ENCODE results near the gene ADCY7.
A peak's percentile ranks its signal among the peaks of the same experiment; 100 is the strongest.

ADCY7 gene

GRCh38 chr16:50260206-50261159 is 5.9 kb upstream of the ADCY7 start:
- ChIA-PET CTCF (no interaction called here), POLR2A (no interaction called here)
- DNase-seq (ENCODE audit: extremely low spot score), result no peak
- no peak for TF ChIP-seq FOXK2 (IDR thresholded peaks at IDR 0.05)
- no peak for TF ChIP-seq TARDBP (IDR thresholded peaks at IDR 0.05)
- TF ChIP-seq NFRKB (IDR thresholded peaks at IDR 0.05), result no peak

- DNase-seq (ENCODE audit: extremely low spot score), result no peak
- ChIA-PET CTCF (no interaction called here), POLR2A (no interaction called here)
- no peak for TF ChIP-seq CTBP1 (IDR thresholded peaks at IDR 0.05; ENCODE audit: borderline replicate concordance)
- TF ChIP-seq L3MBTL2 (conservative IDR thresholded peaks at IDR 0.05), result no peak
- no peak for TF ChIP-seq BHLHE40 (IDR thresholded peaks at IDR 0.05; ENCODE audit: borderline replicate concordance)
- TF ChIP-seq ZNF384 (IDR thresholded peaks at IDR 0.05), result no peak
- no peak for TF ChIP-seq PKNOX1 (IDR thresholded peaks at IDR 0.05)
- TF ChIP-seq ARNT (IDR thresholded peaks at IDR 0.05), result no peak
- TF ChIP-seq SP1 (IDR thresholded peaks at IDR 0.05), result no peak
- TF ChIP-seq ELF4 (IDR thresholded peaks at IDR 0.05), result no peak
- no peak for TF ChIP-seq NFRKB (IDR thresholded peaks at IDR 0.05)
- TF ChIP-seq FOXA1 (IDR thresholded peaks at IDR 0.05), result no peak
Measured at GRCh38 chr16:50261160-50261706, 5.1 kb upstream of the ADCY7 start.

GRCh38 chr16:50261707-50262235 is 4.6 kb upstream of the ADCY7 start:
- TF ChIP-seq PKNOX1 (IDR thresholded peaks at IDR 0.05), result peak; percentile 23; the same call in 1 of the 2 replicates
- no peak for TF ChIP-seq ZNF384 (IDR thresholded peaks at IDR 0.05)
- POLR2A ChIA-PET, result no interaction called here
- CTCF ChIA-PET, result no interaction called here
- no peak for DNase-seq (ENCODE audit: extremely low spot score)

- POLR2A ChIA-PET, result no interaction called here
- DNase-seq (ENCODE audit: extremely low spot score), result no peak
- CTCF ChIA-PET, result no interaction called here
- no peak for TF ChIP-seq SP1 (IDR thresholded peaks at IDR 0.05)
- no peak for TF ChIP-seq LEF1 (IDR thresholded peaks at IDR 0.05; ENCODE audit: borderline replicate concordance)
- TF ChIP-seq PKNOX1 (IDR thresholded peaks at IDR 0.05), result no peak
- no peak for TF ChIP-seq TARDBP (IDR thresholded peaks at IDR 0.05)
- TF ChIP-seq ZNF384 (IDR thresholded peaks at IDR 0.05), result no peak
- TF ChIP-seq CTBP1 (IDR thresholded peaks at IDR 0.05; ENCODE audit: borderline replicate concordance), result no peak
- no peak for TF ChIP-seq SUZ12 (IDR thresholded peaks at IDR 0.05)
- TF ChIP-seq FOXM1 (IDR thresholded peaks at IDR 0.05; ENCODE audit: borderline replicate concordance), result no peak
- no peak for TF ChIP-seq BHLHE40 (IDR thresholded peaks at IDR 0.05; ENCODE audit: borderline replicate concordance)
- no peak for TF ChIP-seq FOXA1 (IDR thresholded peaks at IDR 0.05)
- TF ChIP-seq NFRKB (IDR thresholded peaks at IDR 0.05), result no peak
- TF ChIP-seq L3MBTL2 (conservative IDR thresholded peaks at IDR 0.05), result no peak
- no peak for TF ChIP-seq FOXK2 (IDR thresholded peaks at IDR 0.05)
- TF ChIP-seq ELF4 (IDR thresholded peaks at IDR 0.05), result no peak
- TF ChIP-seq ARNT (IDR thresholded peaks at IDR 0.05), result no peak
- TF ChIP-seq HDGF (IDR thresholded peaks at IDR 0.05; ENCODE audit: borderline replicate concordance), result no peak
Measured at GRCh38 chr16:50263060-50263909, 3.1 kb upstream of the ADCY7 start.

- CTCF ChIA-PET, result no interaction called here
- DNase-seq (ENCODE audit: extremely low spot score), result no peak
- no peak for TF ChIP-seq PKNOX1 (IDR thresholded peaks at IDR 0.05)
- TF ChIP-seq LEF1 (IDR thresholded peaks at IDR 0.05; ENCODE audit: borderline replicate concordance), result no peak
- TF ChIP-seq ARNT (IDR thresholded peaks at IDR 0.05), result no peak
- POLR2A ChIA-PET, result no interaction called here
Measured at GRCh38 chr16:50263940-50264929, 2.1 kb upstream of the ADCY7 start.
